Measurements from ENCODE around the gene TSNAX. TPM values are rescaled to one million over a fixed set of nuclear protein-coding genes. Genes with fewer than 3 reads are reported as not detected.

Gene TSNAX
- total RNA-seq, 1 experiment from 2014 or later: 60.0 TPM

GRCh38 chr1:231584921-231585320 lies 56.5 kb downstream of the TSNAX start:
- intact Hi-C loops (cut with micrococcal nuclease; ENCODE audit: unreplicated experiment): no loop called here
- Histone ChIP-seq H3K27ac (ENCODE audit: low read depth, low read length, poor library complexity, severe bottlenecking) (no peak overlapping the region), H3K36me3 (ENCODE audit: insufficient read depth, low read length, poor library complexity, severe bottlenecking) (no peaks in the 10 kb centered on the region), H3K4me1 (ENCODE audit: insufficient read depth, low read length, poor library complexity, severe bottlenecking) (no peaks in the 10 kb centered on the region), H3K4me3 (ENCODE audit: low read depth, low read length, poor library complexity, severe bottlenecking) (no peak overlapping the region), H3K9me3 (ENCODE audit: low read depth, low read length, poor library complexity, severe bottlenecking) (no peaks in the 10 kb centered on the region), H3K27me3 (replicated peaks; ENCODE audit: insufficient read depth, low read depth, low read length, poor library complexity) (no peaks in the 10 kb centered on the region)
- BruUV-seq (replicated peaks): no TSS peak
- ChIA-PET POLR2A (ENCODE audit: low non-redundant PET) (no interaction called here), CTCF (no interaction called here)
- no peak for TF ChIP-seq EZH2 (IDR thresholded peaks at IDR 0.05; ENCODE audit: borderline replicate concordance, low read depth, low read length, poor library complexity, severe bottlenecking)
- no peak for TF ChIP-seq CTCF (conservative IDR thresholded peaks at IDR 0.05; ENCODE audit: low read depth, low read length)
- DNase-seq (ENCODE audit: low spot score): no peak

GRCh38 chr1:231590453-231591198 lies 62.2 kb downstream of the TSNAX start:
- TF ChIP-seq EZH2 (IDR thresholded peaks at IDR 0.05; ENCODE audit: borderline replicate concordance, low read depth, low read length, poor library complexity, severe bottlenecking) (no peak), CTCF (conservative IDR thresholded peaks at IDR 0.05; ENCODE audit: low read depth, low read length) (peak; percentile 91)
- H3K9me3 ChIP-seq (ENCODE audit: low read depth, low read length, poor library complexity, severe bottlenecking): no peaks in the 10 kb centered on the region
- POLR2A ChIA-PET (ENCODE audit: low non-redundant PET): no interaction called here
- BruUV-seq (replicated peaks): no TSS peak
- no peaks in the 10 kb centered on the region for H3K36me3 ChIP-seq (ENCODE audit: insufficient read depth, low read length, poor library complexity, severe bottlenecking)
- no peak overlapping the region for H3K27ac ChIP-seq (ENCODE audit: low read depth, low read length, poor library complexity, severe bottlenecking)
- no peaks in the 10 kb centered on the region for H3K27me3 ChIP-seq (replicated peaks; ENCODE audit: insufficient read depth, low read depth, low read length, poor library complexity)
- H3K4me1 ChIP-seq (ENCODE audit: insufficient read depth, low read length, poor library complexity, severe bottlenecking): no peaks in the 10 kb centered on the region
- peak; percentile 76 for DNase-seq (ENCODE audit: low spot score)
- intact Hi-C loops (cut with micrococcal nuclease; ENCODE audit: unreplicated experiment): loop anchor here (1.0 kb wide), 1 partner anchor 232 kb away; no protein-coding TSS in a partner anchor
- no peak overlapping the region for H3K4me3 ChIP-seq (ENCODE audit: low read depth, low read length, poor library complexity, severe bottlenecking)
- CTCF ChIA-PET: no interaction called here

- Histone ChIP-seq H3K4me1 (ENCODE audit: insufficient read depth, low read length, poor library complexity, severe bottlenecking) (peaks cover 2% of the 10 kb centered on the region), H3K4me3 (ENCODE audit: low read depth, low read length, poor library complexity, severe bottlenecking) (no peak overlapping the region), H3K27me3 (replicated peaks; ENCODE audit: insufficient read depth, low read depth, low read length, poor library complexity) (no peaks in the 10 kb centered on the region), H3K36me3 (ENCODE audit: insufficient read depth, low read length, poor library complexity, severe bottlenecking) (no peaks in the 10 kb centered on the region), H3K9me3 (ENCODE audit: low read depth, low read length, poor library complexity, severe bottlenecking) (no peaks in the 10 kb centered on the region), H3K27ac (ENCODE audit: low read depth, low read length, poor library complexity, severe bottlenecking) (no peak overlapping the region)
- ChIA-PET CTCF (no interaction called here), POLR2A (ENCODE audit: low non-redundant PET) (interaction anchor here (0.6 kb wide), 1 partner anchor 291 kb away, joined by 3 read pairs; no protein-coding TSS in a partner anchor)
- DNase-seq (ENCODE audit: low spot score): no peak
- intact Hi-C loops (cut with micrococcal nuclease; ENCODE audit: unreplicated experiment): no loop called here
- TF ChIP-seq CTCF (conservative IDR thresholded peaks at IDR 0.05; ENCODE audit: low read depth, low read length) (no peak), EZH2 (IDR thresholded peaks at IDR 0.05; ENCODE audit: borderline replicate concordance, low read depth, low read length, poor library complexity, severe bottlenecking) (no peak)
- BruUV-seq (replicated peaks): no TSS peak
These were observed 63.0 kb downstream of the TSNAX start for GRCh38 chr1:231591466-231591865.
